ENCODE results near the gene NANOS3.
A peak's percentile ranks its signal among the peaks of the same experiment; 100 is the strongest.

NANOS3 gene

DNA sequence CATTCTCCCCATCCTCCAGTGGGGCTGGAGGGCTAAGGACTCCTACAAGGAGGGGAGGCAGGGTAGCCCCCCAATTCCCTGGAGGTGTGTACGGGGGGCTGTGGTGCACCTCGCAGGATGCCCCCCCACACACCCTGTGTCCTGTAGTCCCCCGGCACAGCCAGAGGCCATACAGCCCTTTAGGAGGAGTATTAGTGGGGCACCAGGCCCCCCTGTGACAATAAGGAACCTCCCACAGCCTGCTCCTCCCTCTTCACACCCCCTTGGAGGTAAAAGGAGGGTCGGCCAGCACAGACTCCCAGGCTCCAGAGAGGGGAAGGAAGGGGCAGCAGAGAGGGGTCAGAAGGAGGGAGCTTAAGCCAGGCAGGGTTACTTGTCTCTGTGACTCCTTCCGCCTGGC, at the start of gene NANOS3:
NANOS3 (plus strand) TSS at position 301 of the 400 bp plus-strand sequence. CDS start 115 bp downstream, outside the sequence.
- no peak for DNase-seq

DNA sequence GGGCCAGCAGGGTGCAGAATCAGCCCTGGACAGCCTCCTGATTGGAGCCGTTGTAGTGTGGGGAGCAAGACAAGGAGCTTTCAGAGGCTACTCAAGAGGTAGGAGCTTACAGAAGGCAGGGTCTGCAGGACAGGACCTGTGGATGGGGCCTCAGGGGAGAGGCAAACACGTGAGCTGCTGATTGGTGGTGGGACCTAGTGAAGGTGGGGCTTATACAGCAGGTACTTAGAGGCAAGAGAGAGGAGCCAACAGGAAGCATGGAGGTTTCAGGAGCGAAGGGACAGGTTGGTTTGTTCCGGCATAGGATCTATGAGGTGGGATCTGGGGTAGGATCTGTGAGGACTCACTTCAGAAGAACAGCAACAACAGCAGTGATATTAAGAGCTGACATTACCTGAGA, 49.3 kb upstream of the NANOS3 start:
- peak; percentile 7 for DNase-seq

GRCh38 chr19:13830114-13830740, 46.7 kb upstream of the NANOS3 start:
- no peak for DNase-seq

DNA sequence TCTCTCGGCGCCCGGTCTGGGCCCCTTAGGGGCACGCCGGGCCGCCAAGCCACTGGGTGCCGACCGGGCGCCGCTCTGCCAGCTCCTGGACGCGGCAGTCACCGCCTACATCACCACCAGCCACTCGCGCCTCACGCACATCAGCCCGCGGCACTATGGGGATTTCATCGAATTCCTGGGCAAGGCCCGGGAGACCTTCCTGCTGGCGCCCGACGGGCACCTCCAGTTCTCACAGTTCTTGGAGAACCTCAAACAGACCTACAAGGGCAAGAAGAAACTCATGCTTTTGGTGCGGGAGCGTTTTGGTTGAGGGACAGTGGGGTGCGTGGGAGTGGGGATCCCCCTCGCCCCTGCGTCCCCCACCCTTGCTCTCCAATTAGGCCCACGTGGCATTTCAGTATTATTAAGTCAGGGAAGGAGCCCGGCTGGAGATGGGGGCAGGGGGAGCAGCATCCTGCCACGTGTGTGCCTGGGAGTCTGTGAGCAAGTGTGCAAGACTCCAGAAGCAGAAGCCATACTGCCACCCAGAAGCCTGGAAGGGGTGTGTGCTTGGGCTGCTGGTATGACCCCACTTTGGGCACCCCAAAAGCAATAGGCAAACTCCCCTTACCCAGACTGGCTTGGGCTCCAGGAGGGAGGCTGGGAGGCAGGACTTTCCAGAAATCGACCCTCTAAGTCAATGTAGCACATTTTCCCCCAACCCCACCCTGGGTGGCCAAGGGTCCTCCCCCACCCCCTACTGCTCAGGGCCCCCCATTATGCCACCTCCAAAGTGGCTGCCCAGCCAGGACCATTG, 46.0 kb upstream of the NANOS3 start:
- no peak for DNase-seq

DNA sequence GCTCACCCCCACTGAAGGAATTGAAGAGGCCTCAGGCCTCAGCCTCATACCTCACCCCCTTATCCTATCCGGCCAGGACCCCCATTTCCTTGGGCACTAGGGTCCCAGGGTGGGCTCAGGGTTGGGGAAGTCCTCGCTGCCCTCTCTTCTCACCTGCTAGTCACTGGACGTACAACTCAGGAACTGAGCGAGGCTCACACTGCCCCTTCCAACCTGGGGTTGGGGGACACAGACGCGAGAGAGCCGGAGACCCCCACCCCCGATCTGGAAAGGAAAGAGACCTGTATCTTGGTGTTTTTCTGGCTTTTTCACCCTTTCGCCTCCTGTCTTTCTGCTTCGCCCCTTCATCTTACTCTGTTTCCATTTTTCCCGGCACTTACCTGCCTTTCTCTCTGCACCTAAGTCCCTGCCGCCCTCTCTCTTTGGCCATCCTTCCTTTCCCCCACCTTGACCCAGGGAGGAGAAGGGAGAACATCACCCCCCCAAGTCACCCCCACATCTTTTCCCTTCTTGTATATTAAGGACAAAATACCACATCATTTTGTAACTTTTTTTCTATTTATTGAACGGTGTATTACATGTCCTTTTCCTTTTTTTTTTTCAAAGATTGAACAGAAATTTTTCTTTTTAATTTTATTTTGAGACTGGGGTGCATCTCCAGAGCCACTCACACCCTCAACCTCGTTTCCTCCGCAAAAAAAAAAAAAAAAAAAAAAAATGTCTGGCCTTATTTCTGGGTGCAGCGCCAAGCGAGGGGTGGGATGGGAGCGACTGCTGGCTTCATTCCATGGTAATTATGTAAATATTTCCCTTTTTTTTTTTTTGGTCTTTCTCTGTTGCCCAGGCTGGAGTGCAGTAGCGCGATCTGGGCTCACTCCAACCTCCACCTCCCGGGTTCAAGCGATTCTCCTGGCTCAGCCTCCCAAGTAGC, 45.1 kb upstream of the NANOS3 start:
- DNase-seq, result no peak

DNA sequence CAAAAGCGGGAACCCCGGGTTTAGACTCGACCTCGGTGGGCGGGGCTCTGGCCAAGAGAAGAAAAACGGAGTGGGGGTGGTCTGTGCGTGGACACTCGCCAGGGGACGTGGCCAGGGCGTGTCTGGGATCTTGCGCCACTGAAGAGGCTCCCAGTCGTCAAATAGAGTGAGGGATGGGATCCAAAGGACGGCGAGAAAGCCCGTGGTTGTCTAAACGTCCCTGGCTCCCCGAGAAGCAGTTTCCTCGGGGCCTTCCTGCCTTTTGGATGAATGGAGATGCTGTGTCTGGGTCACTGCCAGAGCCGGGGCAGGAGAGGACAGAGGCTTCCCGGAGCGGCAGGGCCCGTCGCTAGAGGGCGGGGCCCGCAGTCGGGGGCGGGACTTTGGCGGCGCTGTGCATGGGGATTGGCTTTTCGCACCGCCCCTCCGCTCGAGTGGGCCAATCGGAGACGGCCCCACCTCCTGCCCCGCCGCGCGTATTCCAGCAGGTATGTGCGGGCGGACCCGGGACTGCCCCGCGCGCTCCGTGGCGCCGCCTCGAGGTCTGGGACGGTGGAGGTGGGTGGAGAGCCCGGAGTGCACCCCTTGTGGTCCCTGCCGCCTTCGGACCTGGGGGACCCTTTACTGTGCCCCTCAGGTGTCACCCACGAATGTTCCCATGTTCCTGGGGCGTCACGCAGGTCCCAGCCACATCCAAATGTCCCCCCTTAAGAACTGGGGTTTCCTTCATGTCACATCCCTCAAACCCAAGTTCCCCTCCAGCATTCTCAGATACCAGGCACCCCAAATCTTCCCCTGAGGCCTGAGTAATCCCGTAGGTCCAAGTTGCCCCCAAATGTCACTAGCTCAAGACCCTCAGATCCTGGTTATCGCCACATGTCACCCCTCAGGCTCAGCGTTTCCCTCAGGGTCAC, 43.3 kb upstream of the NANOS3 start:
- DNase-seq, result peak; percentile 80

DNA sequence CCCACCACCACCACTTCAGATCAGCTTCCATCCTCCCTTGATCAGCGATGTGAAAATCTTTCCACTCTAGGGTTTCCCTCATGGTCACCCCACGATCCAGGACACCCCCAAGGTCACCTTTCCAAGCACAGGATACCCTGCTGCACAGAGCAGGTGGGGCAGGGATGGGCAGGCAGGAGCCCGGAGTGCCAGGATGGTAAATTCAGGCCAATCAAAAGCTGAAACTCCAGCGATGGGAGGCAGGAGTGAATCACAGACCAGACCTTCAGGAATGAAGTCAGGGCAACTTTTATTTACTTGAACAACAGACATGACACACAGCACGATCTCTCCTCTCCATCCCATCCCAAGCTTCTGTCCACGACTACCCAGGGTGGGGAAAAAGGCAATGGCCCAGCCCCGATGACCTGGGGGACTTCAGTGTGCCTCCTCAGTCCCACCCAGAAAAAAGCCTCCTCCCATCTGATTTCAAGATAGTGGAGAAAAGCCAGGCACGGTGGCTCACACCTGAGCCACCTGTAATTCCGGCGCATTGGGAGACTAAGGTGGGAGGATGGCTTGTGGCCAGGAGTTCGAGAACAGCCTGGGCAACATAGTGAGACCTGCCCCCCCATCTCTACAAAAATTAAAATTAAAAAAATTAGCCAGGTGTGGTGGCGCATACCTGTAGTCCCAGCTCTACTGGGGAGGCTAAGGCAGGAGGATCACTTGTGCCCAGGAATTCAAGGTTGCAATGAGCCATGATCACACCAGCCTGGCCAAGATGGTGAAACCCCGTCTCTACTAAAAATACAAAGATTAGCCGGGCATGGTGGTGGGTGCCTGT, 42.5 kb upstream of the NANOS3 start:
- DNase-seq, result no peak

- DNase-seq, result no peak
These were observed 40.9 kb upstream of the NANOS3 start for GRCh38 chr19:13835791-13836723.

GRCh38 chr19:13838435-13839129, 38.4 kb upstream of the NANOS3 start:
- DNase-seq, result no peak

DNA sequence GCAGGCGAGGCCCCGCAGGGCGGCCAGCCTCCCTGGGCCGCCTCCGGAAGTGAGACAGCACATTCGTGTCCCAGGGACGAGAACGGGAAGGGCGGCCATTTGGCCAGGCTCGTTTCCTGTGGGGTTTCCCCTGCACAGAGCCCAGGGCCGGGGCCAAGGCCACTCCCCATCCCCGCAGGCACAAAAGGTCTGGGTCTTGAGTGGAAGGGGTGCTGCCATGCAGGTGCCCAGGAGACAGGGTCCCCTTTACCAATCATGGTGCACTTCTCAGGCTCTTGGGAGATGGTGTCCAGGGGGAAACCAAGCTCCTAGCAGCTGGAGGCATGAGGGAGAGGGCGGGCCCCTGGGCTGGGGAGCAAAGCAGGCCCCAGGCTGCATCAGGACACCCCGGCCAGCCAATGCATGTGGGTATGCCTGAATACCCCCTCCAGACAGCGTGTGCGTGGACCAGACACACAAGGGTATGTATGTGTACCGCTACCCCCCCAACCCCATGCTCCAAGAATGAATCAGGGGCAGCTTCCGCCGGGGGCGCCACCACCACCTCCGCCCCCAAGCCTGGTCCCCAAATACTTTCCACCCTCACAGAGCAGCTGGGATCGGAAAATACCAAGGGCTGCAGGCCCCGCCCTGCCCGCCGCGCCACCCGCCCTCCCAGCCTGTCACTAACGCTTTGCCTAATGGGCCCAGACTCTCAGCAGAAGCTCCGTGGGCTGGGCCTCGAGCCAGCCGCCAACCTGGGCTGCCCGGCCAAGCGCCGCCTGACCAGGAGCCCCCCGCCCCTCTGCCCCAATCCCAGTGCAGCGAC, 37.6 kb upstream of the NANOS3 start:
- no peak for DNase-seq

DNA sequence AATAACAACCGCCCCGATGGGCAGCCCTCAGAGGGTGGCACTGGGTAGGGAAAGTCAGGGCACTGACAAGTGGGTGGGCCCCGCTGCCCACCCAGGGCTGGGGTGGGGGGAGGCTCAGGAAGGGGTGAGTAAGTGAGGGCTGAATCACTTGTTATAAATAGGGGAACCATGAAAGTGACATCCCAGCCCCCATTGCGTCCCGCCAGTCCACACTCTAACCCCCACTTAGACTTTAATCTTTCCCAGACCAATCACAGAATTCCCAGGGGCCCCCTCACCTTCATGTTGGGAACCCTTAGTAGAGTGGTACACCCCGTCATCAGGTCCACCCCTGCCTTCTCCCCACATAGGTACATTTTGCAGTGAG, 37.0 kb upstream of the NANOS3 start:
- DNase-seq, result no peak

DNA sequence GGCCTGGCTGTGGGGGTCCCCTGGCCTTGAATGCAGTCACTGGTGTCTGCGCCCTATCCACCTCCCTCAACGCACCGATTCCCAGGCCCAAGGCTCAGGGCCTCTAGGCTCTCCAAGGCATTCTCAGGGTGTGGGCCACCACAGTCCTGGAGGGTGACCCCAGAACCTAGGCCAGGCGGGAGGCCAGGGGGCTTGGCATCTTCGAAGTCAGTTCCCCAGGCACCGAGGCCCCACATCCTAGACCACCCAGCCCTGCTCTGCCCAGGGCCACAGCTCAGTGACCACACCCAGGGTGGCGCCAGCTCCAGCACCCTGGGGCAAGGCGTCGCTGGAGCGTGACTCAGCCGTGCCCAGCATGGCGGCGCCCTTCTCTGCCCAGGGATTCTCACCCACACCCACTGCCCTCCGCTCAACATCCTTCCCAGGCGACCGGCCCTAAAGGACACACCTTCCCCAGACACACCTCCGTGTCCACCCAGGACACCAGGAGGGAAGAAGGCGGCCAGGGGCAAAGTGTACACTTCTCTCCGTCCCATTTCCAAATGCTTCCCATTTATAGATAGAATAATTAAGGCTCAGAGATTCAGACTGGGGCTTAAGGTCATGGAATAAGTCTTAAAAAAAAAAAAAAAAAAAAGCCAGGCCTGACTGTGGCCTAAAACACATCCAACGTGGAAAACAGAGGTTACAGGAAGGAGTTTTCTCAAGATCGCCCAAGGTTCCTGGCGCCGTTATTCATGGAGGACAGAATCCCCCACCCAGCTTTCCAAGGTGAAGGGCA, 36.4 kb upstream of the NANOS3 start:
- DNase-seq, result no peak

- no peak for DNase-seq
These were observed 35.6 kb upstream of the NANOS3 start for GRCh38 chr19:13841086-13841961.

GRCh38 chr19:13841962-13842290, 35.0 kb upstream of the NANOS3 start:
- DNase-seq, result no peak

GRCh38 chr19:13842291-13843103, 34.4 kb upstream of the NANOS3 start:
- DNase-seq, result peak; percentile 33
